Fibroblast of upper back skin (primary cell): ENCODE measurements around the gene GK2.
A peak's percentile ranks its signal among the peaks of the same experiment; 100 is the strongest.

ENCODE experiments used
- DNase-seq: peaks from one replicate; pipeline ENCODE4 v3.0.0-alpha.2; 2013

Gene GK2

DNA sequence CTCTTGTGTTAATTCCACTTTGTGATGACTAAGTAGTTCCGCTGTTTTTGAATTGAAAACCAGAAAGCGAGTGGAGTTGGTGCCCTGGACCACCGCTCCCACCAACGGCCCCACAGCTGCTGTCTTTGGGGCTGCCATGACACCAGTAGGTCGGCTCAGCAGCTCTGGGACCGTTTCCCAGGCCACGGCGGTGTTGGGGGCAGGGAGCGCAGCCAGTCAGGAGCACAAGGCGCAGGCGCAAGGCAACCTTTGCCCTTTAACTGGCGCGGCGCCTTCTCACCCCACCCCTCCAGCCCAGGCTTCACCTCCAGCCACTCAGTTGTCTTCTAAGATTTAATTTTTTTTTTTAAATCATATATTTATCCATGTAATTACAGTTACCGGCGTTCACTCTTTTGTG, at the start of gene GK2:
GK2 (minus strand) TSS at position 166 of the 400 bp plus-strand sequence; CDS start at position 138, 28 bp downstream.
- no peak for DNase-seq

DNA sequence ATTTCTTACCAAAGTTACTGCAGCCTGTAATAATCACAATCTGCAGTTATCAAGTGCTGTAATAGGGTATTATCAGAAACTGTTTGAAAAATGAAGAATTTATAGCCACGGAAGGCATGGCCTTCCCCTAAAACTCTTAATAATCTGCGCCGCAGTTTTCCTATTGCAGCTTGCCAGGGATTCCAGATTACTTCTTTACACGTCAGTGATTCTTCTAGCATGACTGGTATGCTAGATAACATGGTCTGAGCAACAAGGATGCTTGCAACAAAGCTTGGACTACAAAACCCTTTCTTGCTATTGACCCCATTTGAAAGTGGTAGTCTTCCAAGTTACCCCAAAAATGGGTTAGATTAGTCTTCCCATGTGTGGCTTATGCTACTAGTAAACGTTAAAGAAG, 47.2 kb upstream of the GK2 start:
- DNase-seq = no peak

DNA sequence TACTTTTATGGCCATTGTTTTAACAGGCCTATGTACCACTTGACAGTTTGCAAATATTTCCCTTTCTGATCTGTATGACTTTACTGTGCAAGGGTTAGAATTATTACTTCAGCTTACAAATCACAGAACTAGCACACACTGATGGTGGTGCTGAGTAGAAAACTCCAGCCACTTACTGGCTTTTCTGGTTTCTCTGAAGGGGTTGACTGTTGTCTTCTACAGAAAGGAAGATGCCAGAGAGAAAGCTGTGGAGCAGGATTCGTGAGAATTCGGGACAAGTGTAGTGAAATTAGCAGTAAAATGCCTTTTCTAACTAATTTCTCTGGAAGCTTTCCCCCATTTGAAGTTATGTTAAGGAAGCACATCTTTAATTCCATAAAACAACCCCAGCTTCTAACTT, 46.6 kb upstream of the GK2 start:
- DNase-seq = no peak

DNA sequence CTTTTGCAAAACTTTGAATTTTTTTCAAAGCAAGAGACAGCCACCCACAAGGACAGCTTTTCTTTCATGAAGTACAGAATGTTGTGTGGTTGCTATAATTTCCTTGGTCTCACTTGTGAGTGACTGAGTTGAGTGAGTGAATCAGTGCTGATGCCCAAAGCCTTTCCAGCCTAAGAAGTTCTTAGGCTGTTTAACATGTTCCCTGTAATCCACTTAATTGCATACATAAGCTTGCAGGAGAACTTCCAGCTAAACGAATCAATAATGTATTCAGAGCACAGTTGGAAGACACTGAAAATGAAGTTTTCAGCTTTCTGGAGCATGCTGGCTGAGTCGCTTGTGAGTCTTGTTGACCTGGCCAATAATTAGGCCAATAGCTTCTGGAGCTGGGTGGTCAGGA, 42.0 kb upstream of the GK2 start:
- no peak for DNase-seq

DNA sequence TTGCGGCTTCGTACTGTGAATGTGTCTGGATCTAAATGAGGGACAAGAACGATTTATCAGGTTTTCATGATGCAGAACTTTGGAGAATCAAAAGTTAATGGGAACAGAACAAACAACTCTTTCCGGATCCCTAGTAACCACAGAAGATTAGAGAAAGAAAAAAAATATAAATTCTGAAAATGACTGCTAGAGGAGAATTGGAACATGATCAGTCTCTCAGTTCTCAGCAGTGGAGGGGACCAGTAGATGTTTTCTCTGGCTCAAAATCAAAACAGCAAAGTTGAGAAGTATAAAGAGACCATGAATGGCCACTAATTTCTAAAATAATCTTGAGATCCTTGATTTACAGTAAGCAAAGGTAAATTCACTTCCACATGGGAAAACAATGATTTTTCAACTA, 38.1 kb upstream of the GK2 start:
- DNase-seq = no peak

DNA sequence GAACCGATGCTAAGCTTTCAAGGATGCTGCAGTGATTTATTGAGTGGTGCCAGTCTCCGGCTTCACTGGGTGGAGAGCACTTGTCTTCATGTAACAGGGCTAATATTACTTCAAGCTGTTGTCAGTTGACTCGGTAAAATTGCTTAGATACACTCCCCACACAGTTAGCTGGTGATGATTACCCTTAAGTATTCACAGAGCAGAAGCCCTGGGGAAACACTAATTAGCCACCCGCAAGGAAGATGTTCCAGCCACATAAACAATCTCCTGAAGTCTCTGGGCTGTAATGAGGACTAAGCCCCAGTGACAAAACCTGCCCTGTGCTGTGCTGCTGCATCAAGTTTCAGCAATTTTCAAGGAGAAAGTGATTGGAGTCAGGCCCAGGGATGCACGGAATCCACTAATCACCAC, 37.3 kb upstream of the GK2 start:
- peak; percentile 8 for DNase-seq

DNA sequence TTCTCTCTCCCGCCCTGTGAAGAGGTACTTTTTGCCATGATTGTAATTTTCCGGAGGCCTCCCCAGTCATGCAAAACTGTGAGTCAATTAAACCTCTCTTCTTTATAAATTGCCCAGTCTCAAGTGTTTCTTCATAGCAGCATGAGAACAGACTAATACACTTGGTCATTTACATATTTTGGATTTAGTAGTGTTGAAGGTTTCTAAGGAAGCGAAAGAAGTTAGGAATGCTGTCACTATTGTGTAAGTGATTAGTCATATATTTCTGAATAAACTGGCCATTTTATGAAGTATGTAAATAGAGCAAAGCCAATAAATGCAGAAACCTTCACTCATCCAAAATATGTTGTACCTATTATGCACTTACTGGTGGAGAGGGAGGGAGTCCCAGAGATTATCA, 34.4 kb upstream of the GK2 start:
- peak; percentile 18 for DNase-seq

DNA sequence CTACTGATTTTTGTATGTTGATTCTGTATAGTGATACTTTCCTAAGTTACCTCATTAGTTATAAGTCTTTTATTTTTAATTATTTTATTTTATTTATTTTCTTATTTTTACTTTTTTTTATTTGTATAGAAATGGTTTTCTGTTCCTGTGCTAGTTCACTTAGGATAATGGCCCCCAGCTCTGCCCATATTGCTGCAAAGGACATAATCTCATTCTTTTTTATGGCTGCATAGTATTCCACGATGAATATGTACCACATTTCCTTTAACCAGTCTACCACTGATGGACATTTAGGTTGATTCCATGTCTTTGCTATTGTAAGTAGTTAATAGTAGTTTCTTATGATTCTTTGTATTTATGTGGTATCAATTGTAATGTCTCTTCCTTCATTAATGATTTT, 31.5 kb upstream of the GK2 start:
- no peak for DNase-seq

DNA sequence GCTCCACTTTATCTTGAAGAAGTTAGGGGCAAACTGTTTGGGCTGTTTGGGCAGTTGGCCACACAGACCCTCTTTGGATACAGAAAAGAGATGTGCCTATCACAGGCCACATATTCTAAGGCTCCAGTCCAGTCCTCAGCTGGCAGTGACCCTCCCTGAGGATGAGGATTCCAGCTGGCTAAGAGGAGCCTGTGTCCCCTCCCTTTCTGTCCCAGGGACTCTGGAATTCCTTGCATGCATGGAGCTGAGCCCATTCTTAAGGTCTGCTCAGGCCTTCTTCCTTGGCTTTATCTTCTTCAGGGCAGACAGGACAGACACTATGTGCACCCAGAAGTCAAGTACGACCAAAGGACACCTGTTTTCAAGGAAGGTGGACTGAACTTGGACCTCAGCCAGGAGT, 23.8 kb upstream of the GK2 start:
- DNase-seq = no peak

DNA sequence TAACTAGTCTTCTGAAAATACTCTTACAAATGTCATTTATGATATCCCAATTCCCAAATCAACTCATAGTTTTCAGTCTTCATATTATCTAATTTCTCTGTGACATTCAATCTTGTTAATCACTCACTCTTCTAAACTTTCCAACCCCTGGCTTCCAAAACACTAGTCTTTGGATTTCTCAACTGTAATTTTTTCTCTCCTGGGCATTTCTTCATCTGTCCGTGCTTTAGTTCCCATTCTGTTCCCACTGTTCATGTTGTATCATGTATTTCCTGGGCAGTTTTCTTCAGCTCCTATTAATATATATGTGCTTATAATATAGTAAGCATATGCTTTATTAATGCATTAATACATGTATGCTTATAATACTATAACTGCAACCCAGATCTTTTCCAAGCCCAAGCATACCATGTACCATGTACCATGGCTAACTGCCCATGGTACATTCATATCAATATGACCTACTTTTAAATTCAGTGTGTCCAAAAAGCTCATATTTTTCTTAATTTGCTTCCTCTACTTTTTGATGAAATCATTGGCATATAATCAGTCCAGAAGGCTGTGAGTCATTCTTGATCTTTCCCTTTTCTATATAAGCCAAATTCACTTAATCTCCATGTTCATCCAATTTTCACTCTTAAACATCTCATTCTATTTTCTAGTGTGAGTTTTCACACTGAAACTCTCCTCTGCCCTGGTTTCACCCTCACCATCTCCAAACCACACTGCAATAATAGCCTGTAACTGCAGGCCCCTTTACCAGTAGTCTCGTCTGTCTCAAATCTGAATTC, 21.3 kb upstream of the GK2 start:
- no peak for DNase-seq

DNA sequence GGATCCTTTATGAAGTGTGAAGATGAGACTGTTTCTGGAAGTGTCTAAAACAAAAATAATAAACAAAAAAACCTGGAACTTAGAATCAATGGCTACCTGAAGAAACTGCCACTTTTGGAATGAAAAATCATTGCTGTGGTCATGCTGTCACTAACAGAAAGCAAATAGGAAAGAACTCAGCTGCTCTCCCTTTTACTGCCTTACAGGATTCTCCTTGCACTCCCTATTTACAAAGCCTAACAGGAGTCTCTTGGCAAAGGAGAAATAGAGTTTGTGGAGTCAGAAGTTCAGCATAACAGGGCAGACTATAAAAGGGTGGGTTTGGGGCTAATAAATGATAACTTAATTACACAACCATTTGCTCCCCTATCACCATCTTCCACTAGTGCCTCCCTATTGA, 19.0 kb upstream of the GK2 start:
- no peak for DNase-seq

DNA sequence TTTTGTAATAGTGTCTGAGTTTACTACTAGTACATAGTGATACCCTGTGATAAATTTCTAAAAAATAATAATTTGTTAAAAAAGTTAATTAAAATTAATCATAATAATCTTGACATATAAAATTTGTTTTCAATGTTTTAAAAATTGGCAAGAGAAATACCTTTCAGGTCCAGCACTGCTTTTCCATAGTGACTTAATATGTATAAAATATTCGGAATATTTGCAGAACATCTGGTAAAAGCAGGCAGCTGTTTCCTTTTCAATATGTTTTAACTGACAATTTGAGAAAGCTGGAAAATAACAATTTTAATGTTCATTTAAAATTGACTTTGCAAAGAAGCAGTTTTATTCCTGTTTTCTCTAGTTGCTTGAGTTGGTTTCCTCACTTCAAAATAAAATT, 17.6 kb upstream of the GK2 start:
- DNase-seq = no peak

DNA sequence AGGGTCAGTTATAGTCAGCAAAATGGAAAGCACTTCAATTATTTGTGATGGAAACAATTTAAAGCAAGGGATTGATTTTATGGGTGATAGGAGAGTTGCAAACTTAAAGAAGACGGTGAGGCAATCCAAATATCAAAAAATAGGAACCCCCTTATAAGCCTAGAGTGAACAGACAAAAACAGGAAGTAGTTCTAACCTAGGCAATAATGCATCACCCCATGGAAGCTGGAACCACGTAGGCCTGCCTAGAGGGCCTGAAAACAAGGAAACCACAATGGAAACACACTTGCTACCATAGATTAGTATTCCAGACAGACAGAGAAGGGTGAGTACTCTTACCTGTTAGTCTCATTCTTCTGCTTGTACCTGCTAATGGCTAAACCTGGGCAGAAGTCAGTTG, 13.5 kb upstream of the GK2 start:
- DNase-seq = no peak

DNA sequence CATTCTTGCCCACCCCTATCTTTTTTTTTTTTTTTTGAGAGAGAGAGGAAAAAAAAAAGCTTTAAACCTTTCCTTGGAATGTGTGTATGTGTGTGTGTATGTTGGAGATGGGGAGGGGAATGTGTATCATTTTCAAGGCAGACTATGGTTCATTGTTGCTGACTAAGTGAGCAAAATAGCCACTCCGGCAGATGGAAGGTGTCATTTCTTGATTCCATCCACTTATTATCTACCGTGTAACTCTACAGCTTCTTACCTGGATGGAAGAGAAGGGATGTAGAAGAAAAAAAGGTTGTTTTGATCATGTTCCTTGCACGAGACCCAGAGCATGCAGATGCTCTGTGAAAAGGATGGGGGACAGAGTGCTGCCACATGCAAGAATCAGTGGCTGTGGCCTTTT, 5.9 kb upstream of the GK2 start:
- DNase-seq = no peak

DNA sequence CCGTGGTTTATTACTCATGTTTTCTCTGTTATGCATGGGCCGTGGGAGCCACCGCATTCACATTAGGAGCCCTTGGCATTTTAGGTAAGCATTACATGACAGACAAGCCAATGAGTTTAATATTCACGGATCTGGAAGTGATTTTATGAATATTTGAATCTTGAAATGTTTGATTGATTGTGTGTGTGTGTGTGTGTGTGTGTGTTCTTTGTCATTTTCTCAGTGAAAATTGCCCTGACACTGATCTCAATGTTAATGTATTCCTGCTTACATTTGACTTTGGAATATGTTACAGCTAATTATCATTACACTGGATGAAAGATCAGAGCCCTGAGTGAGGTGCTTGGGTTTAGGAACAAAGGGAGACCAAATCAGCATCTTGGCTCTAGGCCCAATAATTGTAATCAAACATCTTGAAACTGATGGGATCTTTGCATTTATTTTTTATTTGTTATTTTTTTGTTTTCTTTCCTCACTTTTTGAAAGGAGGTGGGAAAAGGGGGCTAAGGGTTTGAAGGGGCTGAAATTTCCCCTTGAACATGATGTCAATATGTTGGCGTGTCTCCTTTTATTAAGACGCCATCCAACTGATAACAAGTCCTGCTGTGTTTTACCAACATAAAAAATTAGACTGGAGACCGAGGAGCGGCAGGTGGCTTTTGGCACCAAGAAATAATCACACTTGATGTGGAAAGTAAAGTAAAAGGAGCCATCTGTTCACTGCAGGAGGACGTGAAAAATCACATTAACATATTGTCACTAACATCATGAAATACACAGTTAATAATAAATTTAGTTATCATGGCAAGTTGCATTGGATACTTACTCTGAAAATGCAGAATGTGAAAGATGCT, 5.2 kb upstream of the GK2 start:
- DNase-seq = no peak

DNA sequence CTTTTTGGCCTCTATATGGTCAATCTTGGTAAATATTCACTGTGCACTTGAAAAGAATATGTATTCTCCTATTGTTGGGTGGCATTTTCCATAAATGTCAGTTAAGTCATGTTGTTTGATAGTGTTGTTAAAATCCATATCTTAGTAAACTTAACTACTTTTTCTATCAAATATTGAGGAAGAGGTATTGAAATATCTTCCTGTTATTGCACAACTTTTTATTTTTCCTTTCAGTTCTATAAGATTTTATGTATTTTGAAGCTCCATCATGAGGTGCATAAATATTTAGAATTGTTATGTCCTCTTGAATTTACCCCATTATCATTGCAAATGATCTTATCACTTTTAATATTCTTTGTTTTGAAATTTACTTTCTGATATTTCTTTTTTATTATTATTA, 3.4 kb downstream of the GK2 start:
- no peak for DNase-seq

DNA sequence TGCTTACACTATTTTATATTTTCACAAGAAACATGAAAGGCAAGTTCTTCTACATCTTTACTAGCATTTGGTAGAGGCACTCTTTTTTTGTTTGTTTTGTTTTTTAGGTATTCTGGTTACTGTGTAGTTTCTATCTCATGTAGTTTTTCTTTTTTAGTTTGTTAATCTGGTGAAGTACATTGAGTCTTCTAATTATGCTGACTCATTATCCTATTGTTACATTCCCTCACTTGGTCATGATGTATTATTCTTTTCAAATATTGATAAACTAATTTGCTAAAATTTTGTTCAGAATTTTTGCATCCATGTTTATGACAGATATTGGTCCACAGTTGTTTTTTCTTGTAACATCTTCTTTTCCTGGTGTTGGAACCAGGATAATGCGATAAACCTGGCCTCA, 4.7 kb downstream of the GK2 start:
- no peak for DNase-seq

DNA sequence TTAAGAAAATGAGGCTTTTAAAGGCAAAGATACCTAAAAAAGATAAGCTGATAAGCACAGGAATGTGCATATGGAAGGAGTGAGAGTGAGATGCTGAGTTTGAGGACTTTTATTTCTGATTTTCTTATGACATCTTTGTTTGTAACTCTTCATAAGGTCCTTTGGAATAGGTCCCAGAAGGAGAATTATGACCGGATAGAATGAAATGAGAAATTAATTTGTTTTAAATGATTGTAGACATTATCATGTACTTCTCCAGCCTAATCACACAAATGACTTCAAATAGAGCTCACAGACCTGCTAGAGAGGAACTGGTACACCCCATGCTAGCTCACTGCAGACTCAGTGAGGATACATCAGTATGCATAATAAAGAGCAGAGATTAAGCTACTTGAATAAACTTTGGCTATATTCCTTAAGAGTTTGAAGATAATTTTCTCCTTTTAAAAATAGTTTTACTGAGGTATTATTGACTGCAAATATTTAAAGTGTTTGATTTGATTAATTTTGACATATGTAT, 5.6 kb downstream of the GK2 start:
- no peak for DNase-seq

DNA sequence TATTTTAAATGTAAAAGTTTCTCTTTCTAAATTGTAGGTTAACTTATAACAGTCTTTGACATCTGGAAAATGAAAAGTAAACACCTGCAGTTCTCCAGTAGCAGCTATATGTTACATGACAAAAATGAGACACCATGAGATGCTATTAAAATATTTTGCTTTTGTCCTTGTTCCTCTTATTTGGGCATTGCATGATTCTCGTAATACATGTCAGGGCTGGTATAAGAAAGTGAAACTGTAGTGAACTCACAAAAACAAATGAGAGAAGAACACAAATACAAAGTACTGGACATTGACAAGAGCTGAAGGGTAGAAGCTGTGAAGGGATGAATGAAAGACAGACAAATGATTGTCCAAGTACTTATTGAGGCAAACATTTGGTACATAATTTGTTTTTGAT, 9.0 kb downstream of the GK2 start:
- no peak for DNase-seq

DNA sequence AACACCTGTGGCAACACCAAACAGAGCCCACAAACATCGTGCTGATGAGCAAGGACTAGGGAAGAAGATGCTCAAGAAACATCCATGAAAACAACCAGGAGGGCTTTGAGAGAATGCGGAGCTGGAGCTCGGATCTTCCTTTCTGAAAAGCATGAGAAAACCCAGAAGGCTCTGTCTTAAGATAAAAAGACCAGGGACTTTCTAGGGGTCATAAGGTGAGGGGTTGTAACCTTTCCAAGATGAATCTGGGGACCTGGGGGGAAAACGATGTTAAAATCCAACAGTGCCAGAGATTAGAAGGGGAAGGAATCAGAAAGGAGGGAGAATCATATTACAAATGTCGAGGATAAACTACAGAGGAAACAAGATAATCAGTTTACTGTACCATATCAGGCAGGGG, 10.1 kb downstream of the GK2 start:
- no peak for DNase-seq

DNA sequence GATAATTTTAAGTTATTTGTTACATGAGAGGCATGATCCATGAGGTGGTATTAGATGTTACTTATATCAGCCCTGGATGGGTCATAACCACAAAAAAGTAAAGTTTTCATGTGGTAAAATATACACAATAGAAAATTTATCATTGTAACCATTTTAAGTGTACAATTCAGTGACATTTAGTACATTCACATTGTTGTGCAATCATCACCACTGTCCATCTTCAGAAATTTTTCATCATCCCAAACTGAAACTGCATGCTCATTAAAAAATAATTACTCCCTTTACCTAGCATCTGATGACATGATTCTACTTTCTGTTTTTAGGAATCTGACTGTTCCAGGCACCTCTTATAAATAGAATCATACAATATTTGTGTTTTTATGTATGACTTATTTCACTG, 11.2 kb downstream of the GK2 start:
- DNase-seq = no peak

DNA sequence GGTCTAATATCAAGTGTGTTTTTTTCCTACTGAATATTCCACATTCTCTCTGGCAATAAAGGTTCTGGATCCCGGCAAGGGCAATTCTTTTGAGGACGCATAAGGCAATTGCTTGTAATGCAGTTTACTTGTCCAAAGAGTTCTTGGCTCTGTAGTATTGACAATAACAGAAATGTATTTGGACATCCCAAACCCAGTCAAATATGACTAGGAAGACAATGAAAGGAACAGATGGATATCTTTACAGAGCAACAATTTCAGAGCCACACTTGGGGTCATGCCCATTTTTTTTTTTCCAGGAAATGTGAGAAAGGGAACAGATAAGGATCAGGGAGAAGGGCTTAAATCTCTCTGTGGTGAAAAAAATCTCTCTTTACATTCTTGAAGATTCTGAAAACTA, 12.2 kb downstream of the GK2 start:
- no peak for DNase-seq

DNA sequence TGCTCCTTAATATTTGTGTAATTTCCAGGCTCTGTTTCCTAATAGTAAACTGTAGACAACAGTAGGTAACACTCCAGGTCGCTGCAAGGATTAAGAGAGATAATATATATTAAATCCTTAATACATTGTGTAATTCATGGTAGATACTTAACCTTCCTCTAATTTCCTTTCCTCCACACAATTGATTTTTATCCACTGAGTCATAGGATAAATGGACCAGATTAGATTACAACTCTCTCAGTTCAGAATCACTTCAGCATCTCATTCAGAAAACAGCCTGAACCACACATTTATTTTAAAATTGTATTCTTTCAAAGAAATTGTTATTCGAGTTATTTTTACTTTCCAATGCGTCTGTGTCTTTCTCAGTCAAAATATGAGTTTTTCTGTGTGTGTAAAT, 17.1 kb downstream of the GK2 start:
- peak; percentile 9 for DNase-seq

DNA sequence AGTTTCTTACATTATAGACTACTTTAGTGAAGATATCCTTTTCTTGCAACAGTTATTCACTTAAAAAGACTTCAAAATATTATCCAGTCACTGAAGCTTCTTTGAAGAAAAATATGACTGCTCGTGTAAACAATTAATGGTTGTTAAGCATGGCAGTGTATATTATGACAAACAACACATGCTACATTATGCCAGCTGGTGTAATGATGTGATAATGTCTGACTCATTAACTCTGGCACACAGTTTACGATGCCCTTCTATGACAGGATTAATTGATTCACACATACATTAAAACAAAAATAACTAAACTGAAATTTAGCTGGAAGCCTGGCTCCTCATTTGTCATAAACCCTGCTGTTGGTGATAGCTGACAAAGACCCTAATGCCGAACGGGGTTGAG, 22.4 kb downstream of the GK2 start:
- DNase-seq = no peak
